A549 (cell line): ENCODE results near the gene TSPYL4.

Experiments used
- BHLHE40 ChIP-seq: IDR thresholded peaks from 2 replicates; pipeline ENCODE4 v1.6.1; 2012; ENCODE audit warnings: low read depth, low read length, inconsistent platforms
- CBX8 ChIP-seq: fragments of 200-600 bp; sonication (generic); IDR thresholded peaks from 2 replicates; pipeline ENCODE4 v1.6.1; 2016
- EP300 ChIP-seq, 2 experiments: fragments of >200 bp; sonication (Bioruptor Twin); formaldehyde crosslinking; IDR thresholded peaks; 2 replicates in 1 of 2; 3 replicates in 1 of 2; pipeline ENCODE4 v1.6.1; 2016 to 2017
- HDAC2 ChIP-seq: fragments of 200-600 bp; sonication (generic); IDR thresholded peaks from 2 replicates; pipeline ENCODE4 v1.6.1; 2016
- JUN ChIP-seq, 2 experiments: fragments of >200 bp; sonication (Bioruptor Twin); formaldehyde crosslinking; IDR thresholded peaks; 2 replicates in 1 of 2; 3 replicates in 1 of 2; pipeline ENCODE4 v1.6.1; 2016 to 2017
- MYC ChIP-seq: IDR thresholded peaks from 2 replicates; pipeline ENCODE4 v1.6.1; 2012; ENCODE audit warnings: mild to moderate bottlenecking, inconsistent platforms, low read length, improper control_type of control experiment, borderline replicate concordance
- NFE2L2 ChIP-seq: fragments of 150-350 bp; conservative IDR thresholded peaks from 2 replicates; pipeline ENCODE4 v1.6.1; 2014; ENCODE audit warnings: low read length
- NR3C1 ChIP-seq: fragments of >200 bp; sonication (Bioruptor Twin); formaldehyde crosslinking; IDR thresholded peaks from 3 replicates; pipeline ENCODE4 v1.6.1; 2017
- PHF8 ChIP-seq: fragments of 200-600 bp; sonication (generic); IDR thresholded peaks from 2 replicates; pipeline ENCODE4 v1.6.1; 2016; ENCODE audit warnings: low read depth, mild to moderate bottlenecking, antibody characterized with exemption, moderate library complexity, borderline replicate concordance
- RCOR1 ChIP-seq: fragments of 150-350 bp; IDR thresholded peaks from 2 replicates; pipeline ENCODE4 v1.6.1; 2014; ENCODE audit warnings: antibody characterized with exemption, low read length, low read depth
- RFX5 ChIP-seq: fragments of 450-650 bp; IDR thresholded peaks from 2 replicates; pipeline ENCODE4 v1.7.1; 2014; ENCODE audit warnings: antibody characterized with exemption, mild to moderate bottlenecking, moderate library complexity
- TF ChIP-seq, protein P1 (sequence below): fragments of >200 bp; sonication (Bioruptor Twin); formaldehyde crosslinking; IDR thresholded peaks from 3 replicates; pipeline ENCODE4 v1.5.1; 2016
- TF ChIP-seq, protein P2 (sequence below): fragments of >200 bp; sonication (Bioruptor Twin); formaldehyde crosslinking; IDR thresholded peaks from 3 replicates; pipeline ENCODE4 v1.6.1; 2016

DNA sequence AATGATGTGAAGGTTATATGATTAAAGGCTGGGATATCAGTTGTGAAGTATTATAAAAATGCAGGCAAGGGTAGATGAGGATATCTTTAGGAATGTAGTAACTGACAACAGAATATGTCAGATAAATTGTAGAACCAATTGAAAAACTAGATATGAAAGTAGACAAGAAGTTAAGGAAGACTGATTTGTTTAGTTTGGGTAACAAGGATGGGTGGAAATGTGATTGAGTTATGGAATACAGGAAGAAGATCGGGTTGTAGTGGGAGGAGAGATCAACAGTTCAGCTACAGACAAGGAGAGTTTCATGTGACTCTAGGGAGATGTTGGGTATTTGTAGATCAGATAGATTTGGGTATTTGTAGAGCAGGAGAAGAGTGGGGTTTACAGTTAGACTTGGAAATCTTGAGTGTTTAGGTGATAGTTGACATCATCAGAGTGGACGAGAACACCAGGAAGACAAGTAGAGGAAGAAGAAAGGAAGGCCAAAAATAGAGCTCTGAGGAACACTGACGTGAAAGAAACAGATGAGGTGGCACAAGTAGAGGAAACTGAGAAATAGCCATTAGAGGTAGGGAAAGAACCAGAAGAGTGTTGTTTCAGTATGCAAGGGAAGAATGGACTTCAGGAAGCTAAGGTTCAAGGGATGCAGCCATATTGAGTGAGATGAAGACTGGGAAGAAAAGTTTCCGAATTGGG lies 38.0 kb upstream of the TSPYL4 start:
- TF ChIP-seq JUN (IDR thresholded peaks at IDR 0.05) (no peak), RFX5 (no peak), CBX8 (no peak), EP300 (IDR thresholded peaks at IDR 0.05) (no peak), BHLHE40 (no peak), RCOR1 (no peak), PHF8 (no peak), MYC (no peak), NR3C1 (no peak), NFE2L2 (no peak), HDAC2 (no peak)
- TF ChIP-seq, protein P1, sequence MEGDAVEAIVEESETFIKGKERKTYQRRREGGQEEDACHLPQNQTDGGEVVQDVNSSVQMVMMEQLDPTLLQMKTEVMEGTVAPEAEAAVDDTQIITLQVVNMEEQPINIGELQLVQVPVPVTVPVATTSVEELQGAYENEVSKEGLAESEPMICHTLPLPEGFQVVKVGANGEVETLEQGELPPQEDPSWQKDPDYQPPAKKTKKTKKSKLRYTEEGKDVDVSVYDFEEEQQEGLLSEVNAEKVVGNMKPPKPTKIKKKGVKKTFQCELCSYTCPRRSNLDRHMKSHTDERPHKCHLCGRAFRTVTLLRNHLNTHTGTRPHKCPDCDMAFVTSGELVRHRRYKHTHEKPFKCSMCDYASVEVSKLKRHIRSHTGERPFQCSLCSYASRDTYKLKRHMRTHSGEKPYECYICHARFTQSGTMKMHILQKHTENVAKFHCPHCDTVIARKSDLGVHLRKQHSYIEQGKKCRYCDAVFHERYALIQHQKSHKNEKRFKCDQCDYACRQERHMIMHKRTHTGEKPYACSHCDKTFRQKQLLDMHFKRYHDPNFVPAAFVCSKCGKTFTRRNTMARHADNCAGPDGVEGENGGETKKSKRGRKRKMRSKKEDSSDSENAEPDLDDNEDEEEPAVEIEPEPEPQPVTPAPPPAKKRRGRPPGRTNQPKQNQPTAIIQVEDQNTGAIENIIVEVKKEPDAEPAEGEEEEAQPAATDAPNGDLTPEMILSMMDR = no peak
- TF ChIP-seq, protein P2, sequence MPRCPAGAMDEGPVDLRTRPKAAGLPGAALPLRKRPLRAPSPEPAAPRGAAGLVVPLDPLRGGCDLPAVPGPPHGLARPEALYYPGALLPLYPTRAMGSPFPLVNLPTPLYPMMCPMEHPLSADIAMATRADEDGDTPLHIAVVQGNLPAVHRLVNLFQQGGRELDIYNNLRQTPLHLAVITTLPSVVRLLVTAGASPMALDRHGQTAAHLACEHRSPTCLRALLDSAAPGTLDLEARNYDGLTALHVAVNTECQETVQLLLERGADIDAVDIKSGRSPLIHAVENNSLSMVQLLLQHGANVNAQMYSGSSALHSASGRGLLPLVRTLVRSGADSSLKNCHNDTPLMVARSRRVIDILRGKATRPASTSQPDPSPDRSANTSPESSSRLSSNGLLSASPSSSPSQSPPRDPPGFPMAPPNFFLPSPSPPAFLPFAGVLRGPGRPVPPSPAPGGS = no peak
